ENCODE results near the gene SMAD7. TPM values are rescaled to one million over a fixed set of nuclear protein-coding genes. Genes with fewer than 3 reads are reported as not detected.

SMAD7 gene
- total RNA-seq, 2 experiments from 2014 or later = 244 to 254 TPM

DNA sequence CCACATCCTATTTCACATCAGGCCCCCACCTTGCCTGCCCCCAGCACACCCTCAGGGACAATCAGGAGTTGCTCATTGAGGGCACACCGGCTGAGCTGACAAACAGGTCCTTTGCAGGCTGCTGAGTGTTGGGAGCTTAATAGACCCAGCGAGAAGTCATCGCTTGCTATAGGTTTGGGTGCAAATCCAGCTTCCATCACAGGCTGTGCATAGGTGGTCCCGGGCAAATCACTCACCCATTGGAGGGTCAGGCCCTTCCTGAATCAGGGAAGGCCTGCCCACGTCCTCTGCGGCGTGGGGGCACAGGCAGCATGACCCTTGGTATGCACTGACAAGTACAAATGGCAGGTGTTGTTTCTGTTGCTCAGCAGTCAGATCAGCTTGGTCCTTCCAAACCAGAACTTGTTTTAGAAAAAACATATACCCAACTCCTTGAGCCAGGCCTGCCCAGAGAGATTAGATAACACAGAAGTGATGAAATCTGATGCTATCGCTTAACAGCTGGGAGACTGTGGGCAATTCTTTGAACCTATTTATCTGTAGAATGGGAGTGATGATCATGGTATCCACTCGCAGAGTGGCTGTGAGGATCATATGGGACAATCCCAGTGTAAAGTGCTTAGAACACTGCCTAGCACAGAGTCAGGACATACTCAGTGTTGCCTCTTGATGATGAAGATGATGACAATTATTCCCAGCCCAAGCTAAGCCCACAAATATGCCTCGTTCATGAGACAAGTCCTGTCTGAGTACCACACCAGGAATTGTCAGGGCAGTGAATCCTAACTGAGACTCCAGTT is 34.9 kb downstream of the SMAD7 start:
- no peaks in the 10 kb centered on the region for H3K27me3 Mint-ChIP-seq

DNA sequence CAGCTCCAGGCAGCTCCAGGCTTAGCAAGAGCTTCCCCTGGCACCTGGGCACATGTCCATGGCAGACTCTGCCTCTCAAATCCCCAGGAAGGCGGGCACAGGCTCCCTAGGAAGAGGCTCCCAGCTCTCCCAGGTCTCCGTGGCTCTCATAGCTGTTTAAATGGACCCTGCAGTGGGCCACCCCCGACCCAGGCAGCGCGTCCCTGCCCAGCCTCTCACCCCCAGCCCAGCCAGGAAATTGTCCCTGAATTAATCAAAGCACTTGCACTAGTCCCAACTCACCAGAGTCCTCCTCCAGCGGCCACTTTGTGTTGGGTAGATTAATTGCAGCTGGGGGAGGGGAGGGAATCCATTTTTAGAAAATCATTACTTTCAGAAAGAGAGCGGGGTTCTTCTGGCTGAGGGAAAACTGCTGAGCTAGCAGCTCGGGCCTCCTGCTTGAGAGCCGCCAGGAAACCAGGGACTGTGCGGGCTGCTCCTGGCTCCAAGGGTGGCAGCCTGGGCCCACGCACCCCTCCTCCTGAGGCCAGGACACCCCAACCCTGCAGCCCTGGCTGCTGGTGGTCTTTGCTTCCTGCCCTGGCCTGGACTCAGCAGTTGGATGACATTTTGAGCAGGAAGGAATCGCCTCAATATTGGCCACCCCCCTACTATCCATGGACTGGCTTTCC is 36.0 kb downstream of the SMAD7 start:
- H3K4me3 Mint-ChIP-seq = no peak overlapping the region
- no peak overlapping the region for H3K27ac Mint-ChIP-seq
- no peaks in the 10 kb centered on the region for H3K9me3 Mint-ChIP-seq
- no peak overlapping the region for H3K4me3 ChIP-seq (ENCODE audit: low read length)
- ChIA-PET POLR2A (interaction anchor here (0.7 kb wide), 1 partner anchor 9 kb away, joined by 3 read pairs; no protein-coding TSS in a partner anchor), CTCF (interaction anchor here (1.8 to 2.4 kb wide), 2 partner anchors 37 to 100 kb away, joined by 5 to 12 read pairs; no protein-coding TSS in a partner anchor)
- H3K27me3 ChIP-seq (ENCODE audit: control insufficient read depth in 1 of 2, insufficient read depth in 2 of 2, low read length in 2 of 2) = no peaks in the 10 kb centered on the region
- no peaks in the 10 kb centered on the region for H3K9me3 ChIP-seq (ENCODE audit: control insufficient read depth in 1 of 2, insufficient read depth in 1 of 2, low read length in 2 of 2)
- H3K4me1 Mint-ChIP-seq (ENCODE audit: low read depth) = peaks cover 50% of the 10 kb centered on the region
- ATAC-seq (ENCODE audit: poor library complexity) (no peak), DNase-seq (no peak)
- peaks cover 21% of the 10 kb centered on the region for H3K4me1 ChIP-seq (ENCODE audit: insufficient read depth, low read length)
- TF ChIP-seq, protein P1, sequence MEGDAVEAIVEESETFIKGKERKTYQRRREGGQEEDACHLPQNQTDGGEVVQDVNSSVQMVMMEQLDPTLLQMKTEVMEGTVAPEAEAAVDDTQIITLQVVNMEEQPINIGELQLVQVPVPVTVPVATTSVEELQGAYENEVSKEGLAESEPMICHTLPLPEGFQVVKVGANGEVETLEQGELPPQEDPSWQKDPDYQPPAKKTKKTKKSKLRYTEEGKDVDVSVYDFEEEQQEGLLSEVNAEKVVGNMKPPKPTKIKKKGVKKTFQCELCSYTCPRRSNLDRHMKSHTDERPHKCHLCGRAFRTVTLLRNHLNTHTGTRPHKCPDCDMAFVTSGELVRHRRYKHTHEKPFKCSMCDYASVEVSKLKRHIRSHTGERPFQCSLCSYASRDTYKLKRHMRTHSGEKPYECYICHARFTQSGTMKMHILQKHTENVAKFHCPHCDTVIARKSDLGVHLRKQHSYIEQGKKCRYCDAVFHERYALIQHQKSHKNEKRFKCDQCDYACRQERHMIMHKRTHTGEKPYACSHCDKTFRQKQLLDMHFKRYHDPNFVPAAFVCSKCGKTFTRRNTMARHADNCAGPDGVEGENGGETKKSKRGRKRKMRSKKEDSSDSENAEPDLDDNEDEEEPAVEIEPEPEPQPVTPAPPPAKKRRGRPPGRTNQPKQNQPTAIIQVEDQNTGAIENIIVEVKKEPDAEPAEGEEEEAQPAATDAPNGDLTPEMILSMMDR (IDR thresholded peaks at IDR 0.05) = no peak
- peaks cover 15% of the 10 kb centered on the region for H3K36me3 Mint-ChIP-seq (ENCODE audit: low read depth)
- no peak overlapping the region for H3K27ac ChIP-seq (ENCODE audit: low read depth in 1 of 2, low read length in 2 of 2)
- H3K27me3 Mint-ChIP-seq = no peaks in the 10 kb centered on the region
- intact Hi-C loops (cut with DNase I, micrococcal nuclease) = loop anchor here (5.0 kb wide), 5 partner anchors 33 to 237 kb away; partner anchors contain the start of gene SMAD7 (in 1 of the 2)
- H3K36me3 ChIP-seq (ENCODE audit: insufficient read depth, low read length) = peaks cover 5% of the 10 kb centered on the region

More for the DNA sequence above, 34.9 kb downstream of the SMAD7 start:
- H3K36me3 ChIP-seq (ENCODE audit: insufficient read depth, low read length) = peaks cover 8% of the 10 kb centered on the region
- H3K27ac ChIP-seq (ENCODE audit: low read depth in 1 of 2, low read length in 2 of 2) = no peak overlapping the region
- no peaks in the 10 kb centered on the region for H3K9me3 Mint-ChIP-seq
- ChIA-PET POLR2A (interaction anchor here (1.0 kb wide), 1 partner anchor 9 kb away, joined by 3 read pairs; no protein-coding TSS in a partner anchor), CTCF (no interaction called here)
- peaks cover 47% of the 10 kb centered on the region for H3K4me1 Mint-ChIP-seq (ENCODE audit: low read depth)
- H3K4me1 ChIP-seq (ENCODE audit: insufficient read depth, low read length) = peaks cover 14% of the 10 kb centered on the region
- H3K4me3 Mint-ChIP-seq = no peak overlapping the region
- no peak for ATAC-seq (ENCODE audit: poor library complexity)
- intact Hi-C loops (cut with DNase I, micrococcal nuclease) = loop anchor here (5.0 kb wide), 2 partner anchors 36 to 69 kb away; partner anchors contain the start of gene SMAD7 (in 1 of the 2)
- peak in 1 of 14 experiments; percentile 15 for DNase-seq
- H3K9me3 ChIP-seq (ENCODE audit: control insufficient read depth in 1 of 2, insufficient read depth in 1 of 2, low read length in 2 of 2) = no peaks in the 10 kb centered on the region
- peaks cover 25% of the 10 kb centered on the region for H3K36me3 Mint-ChIP-seq (ENCODE audit: low read depth)
- no peaks in the 10 kb centered on the region for H3K27me3 ChIP-seq (ENCODE audit: control insufficient read depth in 1 of 2, insufficient read depth in 2 of 2, low read length in 2 of 2)
- TF ChIP-seq, protein P1 (IDR thresholded peaks at IDR 0.05) = no peak
- H3K27ac Mint-ChIP-seq = no peak overlapping the region
- no peak overlapping the region for H3K4me3 ChIP-seq (ENCODE audit: low read length)

DNA sequence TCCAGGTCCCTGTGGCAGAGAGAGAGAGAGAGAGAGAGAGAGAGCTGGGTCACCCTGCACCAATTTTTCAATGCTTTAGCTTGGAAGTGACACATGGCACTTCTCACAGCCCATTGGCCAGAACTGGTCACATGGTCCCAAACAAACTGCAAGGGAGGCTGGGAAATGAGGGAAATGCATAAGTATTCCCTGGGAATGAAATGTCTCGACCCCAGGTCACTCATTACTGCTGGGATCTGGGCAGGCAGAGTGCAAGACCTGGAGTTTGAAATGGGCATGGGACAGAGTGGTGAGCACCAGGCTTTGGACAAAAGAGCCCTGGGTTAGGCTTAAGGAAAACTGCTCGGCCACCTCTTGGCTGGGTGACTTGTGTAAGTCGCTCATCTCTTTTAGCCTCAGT is 37.0 kb downstream of the SMAD7 start:
- H3K27me3 Mint-ChIP-seq = no peaks in the 10 kb centered on the region
- ATAC-seq (ENCODE audit: poor library complexity) = no peak
- Histone ChIP-seq H3K9me3 (ENCODE audit: control insufficient read depth in 1 of 2, insufficient read depth in 1 of 2, low read length in 2 of 2) (no peaks in the 10 kb centered on the region), H3K4me1 (ENCODE audit: insufficient read depth, low read length) (peaks cover 27% of the 10 kb centered on the region), H3K36me3 (ENCODE audit: insufficient read depth, low read length) (no peaks in the 10 kb centered on the region), H3K27ac (ENCODE audit: low read depth in 1 of 2, low read length in 2 of 2) (no peak overlapping the region), H3K27me3 (ENCODE audit: control insufficient read depth in 1 of 2, insufficient read depth in 2 of 2, low read length in 2 of 2) (no peaks in the 10 kb centered on the region), H3K4me3 (ENCODE audit: low read length) (no peak overlapping the region)
- no peak for DNase-seq
- ChIA-PET CTCF (interaction anchor here (1.3 to 2.4 kb wide), 5 partner anchors 27 to 137 kb away, joined by 5 to 13 read pairs (median 7); no protein-coding TSS in a partner anchor), POLR2A (interaction anchor here (0.9 to 1.2 kb wide), 2 partner anchors 15 to 136 kb away, joined by 3 read pairs; no protein-coding TSS in a partner anchor)
- peaks cover 5% of the 10 kb centered on the region for H3K36me3 Mint-ChIP-seq (ENCODE audit: low read depth)
- intact Hi-C loops (cut with DNase I, micrococcal nuclease) = loop anchor here (1.0 to 5.0 kb wide), 6 partner anchors 34 to 237 kb away; no protein-coding TSS in a partner anchor
- no peaks in the 10 kb centered on the region for H3K9me3 Mint-ChIP-seq
- no peak overlapping the region for H3K27ac Mint-ChIP-seq
- peaks cover 49% of the 10 kb centered on the region for H3K4me1 Mint-ChIP-seq (ENCODE audit: low read depth)
- no peak overlapping the region for H3K4me3 Mint-ChIP-seq
- TF ChIP-seq, protein P1 (IDR thresholded peaks at IDR 0.05) = no peak
